DND-41 (cell line): ENCODE data around the gene LRRC3B.

Source experiments
- EZH2 ChIP-seq: IDR thresholded peaks from 3 replicates; pipeline ENCODE4 v1.6.1; 2012; ENCODE audit warnings: borderline replicate concordance, low read depth, mild to moderate bottlenecking, moderate library complexity, low read length, inconsistent platforms; ENCODE audit not compliant: severe bottlenecking
- TF ChIP-seq, protein P1 (sequence below): IDR thresholded peaks from 2 replicates; pipeline ENCODE4 v1.5.1; 2012; ENCODE audit warnings: borderline replicate concordance, low read length, moderate library complexity, mild to moderate bottlenecking; ENCODE audit not compliant: poor library complexity, severe bottlenecking; ENCODE audit errors: extremely low read depth

- TF ChIP-seq, protein P1, sequence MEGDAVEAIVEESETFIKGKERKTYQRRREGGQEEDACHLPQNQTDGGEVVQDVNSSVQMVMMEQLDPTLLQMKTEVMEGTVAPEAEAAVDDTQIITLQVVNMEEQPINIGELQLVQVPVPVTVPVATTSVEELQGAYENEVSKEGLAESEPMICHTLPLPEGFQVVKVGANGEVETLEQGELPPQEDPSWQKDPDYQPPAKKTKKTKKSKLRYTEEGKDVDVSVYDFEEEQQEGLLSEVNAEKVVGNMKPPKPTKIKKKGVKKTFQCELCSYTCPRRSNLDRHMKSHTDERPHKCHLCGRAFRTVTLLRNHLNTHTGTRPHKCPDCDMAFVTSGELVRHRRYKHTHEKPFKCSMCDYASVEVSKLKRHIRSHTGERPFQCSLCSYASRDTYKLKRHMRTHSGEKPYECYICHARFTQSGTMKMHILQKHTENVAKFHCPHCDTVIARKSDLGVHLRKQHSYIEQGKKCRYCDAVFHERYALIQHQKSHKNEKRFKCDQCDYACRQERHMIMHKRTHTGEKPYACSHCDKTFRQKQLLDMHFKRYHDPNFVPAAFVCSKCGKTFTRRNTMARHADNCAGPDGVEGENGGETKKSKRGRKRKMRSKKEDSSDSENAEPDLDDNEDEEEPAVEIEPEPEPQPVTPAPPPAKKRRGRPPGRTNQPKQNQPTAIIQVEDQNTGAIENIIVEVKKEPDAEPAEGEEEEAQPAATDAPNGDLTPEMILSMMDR: no peak
- no peak for TF ChIP-seq EZH2
Measured at GRCh38 chr3:26731843-26732242, 109.3 kb downstream of the LRRC3B start.
